Naive thymus-derived CD8-positive, alpha-beta T cell (primary cell): ENCODE measurements around the gene HSPA1A. TPM values are rescaled to one million over a fixed set of nuclear protein-coding genes. Genes with fewer than 3 reads are reported as not detected.
"Not testable (repeated sequence)": the region's sequence is repeated elsewhere in the genome, so short reads cannot be mapped to it uniquely, and the experiment has no call there.

ENCODE experiments used
- ATAC-seq, 2 donors: fragments of 150-1000 bp; cut with Tn5 transposase in 1 of 2; sonication (Bioruptor Pico), chemical (Tn5 transposase) in 1 of 2; 1 replicate in 1 of 2; 2 replicates in 1 of 2; pipeline ENCODE4 v1.10.0; 2021; ENCODE audit warnings: mild to moderate bottlenecking in 2 of 2, moderate library complexity in 2 of 2
- POLR2A ChIA-PET: fragments of 350-600 bp; sonication (Branson Sonifier 250); formaldehyde crosslinking; loops from one replicate; lab custom pipeline; 2021; ENCODE audit warnings: antibody characterized with exemption; lab: Charles Lee
- DNase-seq, 10 donors: peaks; one replicate each; pipeline versions ENCODE4 v3.0.0 to v3.0.0-alpha.2; 2020 to 2022
- H3K27ac Mint-ChIP-seq, 10 donors: one replicate each; pipeline ENCODE4 v1.8.0; 2020 to 2022; ENCODE audit warnings: mild to moderate bottlenecking in 10 of 10, mixed read lengths in 10 of 10, moderate library complexity in 4 of 10, inconsistent platforms in 1 of 10
- H3K27me3 Mint-ChIP-seq, 5 donors: one replicate each; pipeline ENCODE4 v1.8.0; 2021 to 2022; ENCODE audit warnings: mixed read lengths in 5 of 5
- H3K36me3 Mint-ChIP-seq, 3 donors: one replicate each; pipeline ENCODE4 v1.8.0; 2020 to 2022; ENCODE audit warnings: mixed read lengths in 3 of 3, mild to moderate bottlenecking in 2 of 3, inconsistent platforms in 1 of 3
- H3K4me1 Mint-ChIP-seq, 4 donors: one replicate each; pipeline ENCODE4 v1.8.0; 2021 to 2022; ENCODE audit warnings: mixed read lengths in 4 of 4
- H3K4me3 Mint-ChIP-seq, 10 donors: one replicate each; pipeline ENCODE4 v1.8.0; 2020 to 2022; ENCODE audit warnings: mild to moderate bottlenecking in 10 of 10, mixed read lengths in 10 of 10, moderate library complexity in 6 of 10, inconsistent platforms in 1 of 10
- H3K9me3 Mint-ChIP-seq, 9 donors: one replicate each; pipeline ENCODE4 v1.8.0; 2020 to 2022; ENCODE audit warnings: mixed read lengths in 9 of 9, mild to moderate bottlenecking in 3 of 9, inconsistent platforms in 1 of 9, moderate library complexity in 1 of 9
- polyA plus RNA-seq, 3 donors: library from polyadenylated mRNA; unstranded; fragments of 300-500 nt; fragmentation: Illumina TruSeq; gene quantifications; one replicate each; pipeline ENCODE4 v1.2.3, GENCODE V29; 2021
- total RNA-seq, 8 experiments: library from RNA in 2 of 8; stranded (reverse) in 2 of 8; gene quantifications; one replicate each; pipeline ENCODE4 v1.2.3 and lab custom pipeline; 2021 to 2026

The HSPA1A gene
- total and polyA plus RNA-seq, 5 experiments from 2014 or later = 6.9 to 56.9 (median 17.3) TPM

DNA sequence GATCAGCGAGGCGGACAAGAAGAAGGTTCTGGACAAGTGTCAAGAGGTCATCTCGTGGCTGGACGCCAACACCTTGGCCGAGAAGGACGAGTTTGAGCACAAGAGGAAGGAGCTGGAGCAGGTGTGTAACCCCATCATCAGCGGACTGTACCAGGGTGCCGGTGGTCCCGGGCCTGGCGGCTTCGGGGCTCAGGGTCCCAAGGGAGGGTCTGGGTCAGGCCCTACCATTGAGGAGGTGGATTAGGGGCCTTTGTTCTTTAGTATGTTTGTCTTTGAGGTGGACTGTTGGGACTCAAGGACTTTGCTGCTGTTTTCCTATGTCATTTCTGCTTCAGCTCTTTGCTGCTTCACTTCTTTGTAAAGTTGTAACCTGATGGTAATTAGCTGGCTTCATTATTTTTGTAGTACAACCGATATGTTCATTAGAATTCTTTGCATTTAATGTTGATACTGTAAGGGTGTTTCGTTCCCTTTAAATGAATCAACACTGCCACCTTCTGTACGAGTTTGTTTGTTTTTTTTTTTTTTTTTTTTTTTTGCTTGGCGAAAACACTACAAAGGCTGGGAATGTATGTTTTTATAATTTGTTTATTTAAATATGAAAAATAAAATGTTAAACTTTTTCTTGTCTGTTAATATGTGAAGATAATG, 14.4 kb downstream of the HSPA1A start:
- no peaks in the 10 kb centered on the region for H3K27me3 Mint-ChIP-seq
- DNase-seq (peak in 3 of 10 donors; percentile 54 to 63 (median 58)), ATAC-seq (peak; percentile 6 to 17)
- H3K27ac Mint-ChIP-seq = peak overlapping the region; percentile 26 to 91 (median 81)
- H3K4me1 Mint-ChIP-seq = peaks cover 7 to 48% (median 31%) of the 10 kb centered on the region in 4 donors
- peak overlapping the region; percentile 73 to 94 (median 90) for H3K4me3 Mint-ChIP-seq
- H3K36me3 Mint-ChIP-seq = no peaks in the 10 kb centered on the region
- POLR2A ChIA-PET = interaction anchor here (0.7 to 2.4 kb wide), 15 partner anchors 9 to 249 kb away, joined by 3 to 13 read pairs (median 7); partner anchors contain the start of genes ABHD16A, BAG6, DDAH2 and HSPA1A
- no peaks in the 10 kb centered on the region for H3K9me3 Mint-ChIP-seq

DNA sequence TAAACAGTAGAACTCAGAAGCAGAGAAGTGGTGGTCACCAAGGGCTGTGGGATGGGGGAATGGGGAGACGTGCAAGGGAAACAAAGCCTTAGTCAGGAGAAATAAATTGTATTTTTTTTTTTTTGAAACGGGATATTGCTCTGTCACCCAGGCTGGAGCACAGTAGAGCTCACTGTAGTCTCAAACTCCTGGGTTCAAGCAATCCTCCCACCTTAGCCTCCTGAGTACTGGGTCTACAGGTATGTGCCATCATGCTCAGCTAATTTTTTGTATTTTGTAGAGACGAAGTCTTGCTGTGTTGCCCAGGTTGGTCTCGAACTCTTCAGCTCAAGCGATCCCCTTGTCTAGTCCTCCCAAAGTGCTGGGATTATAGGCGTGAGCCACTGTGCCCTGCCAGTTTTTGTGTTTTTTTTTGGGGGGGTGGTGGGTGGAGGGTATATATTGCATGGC, 15.6 kb downstream of the HSPA1A start:
- no peaks in the 10 kb centered on the region for H3K27me3 Mint-ChIP-seq
- peak overlapping the region; percentile 60 to 92 (median 86) for H3K27ac Mint-ChIP-seq
- peaks cover 10 to 47% (median 35%) of the 10 kb centered on the region in 4 donors for H3K4me1 Mint-ChIP-seq
- ATAC-seq = no peak
- peak overlapping the region; percentile 73 to 94 (median 90) for H3K4me3 Mint-ChIP-seq
- H3K36me3 Mint-ChIP-seq = no peaks in the 10 kb centered on the region
- no peak for DNase-seq
- POLR2A ChIA-PET = interaction anchor here (0.7 to 2.4 kb wide), 12 partner anchors 8 to 250 kb away, joined by 3 to 10 read pairs (median 6); partner anchors contain the start of genes ABHD16A, DDAH2, HSPA1A and HSPA1L
- no peaks in the 10 kb centered on the region for H3K9me3 Mint-ChIP-seq

DNA sequence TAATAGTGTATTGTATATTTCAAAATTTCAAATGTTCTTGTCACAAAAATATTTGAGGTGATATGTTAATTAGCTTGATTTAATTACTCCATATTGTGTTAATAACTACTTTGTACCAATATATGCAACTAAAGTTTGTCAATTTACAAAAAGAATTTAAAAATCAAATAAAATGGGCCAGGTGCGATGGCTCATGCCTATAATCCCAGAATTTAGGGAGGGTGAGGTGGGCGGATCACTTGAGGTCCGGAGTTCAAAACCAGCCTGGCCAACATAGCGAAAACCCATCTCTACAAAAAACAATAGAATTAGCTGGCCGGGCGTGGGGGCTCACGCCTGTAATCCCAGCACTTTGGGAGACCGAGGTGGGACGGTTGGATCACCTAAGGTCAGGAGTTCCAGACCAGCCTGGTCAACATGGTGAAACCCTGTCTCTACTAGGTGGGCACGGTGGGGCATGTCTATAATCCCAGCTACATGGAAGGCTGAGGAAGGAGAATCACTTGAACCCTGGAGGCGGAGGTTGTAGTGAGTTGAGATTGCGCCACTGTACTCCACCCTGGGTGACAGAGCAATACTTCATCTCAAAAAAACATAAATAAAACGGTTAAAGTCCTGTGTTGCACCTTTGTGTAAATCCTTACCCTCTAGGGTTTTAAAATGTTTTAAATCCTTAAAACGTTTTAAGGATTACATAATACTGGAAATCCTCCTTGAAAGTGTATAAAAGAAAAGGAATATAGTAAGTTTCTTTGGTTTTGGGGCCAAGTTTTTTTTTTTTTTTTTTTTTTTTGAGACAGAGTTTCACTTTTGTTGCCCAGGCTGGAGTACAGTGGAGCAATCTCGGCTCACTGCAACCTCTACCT, 16.2 kb downstream of the HSPA1A start:
- Mint-ChIP-seq H3K27me3 (no peaks in the 10 kb centered on the region), H3K9me3 (no peaks in the 10 kb centered on the region), H3K27ac (peak overlapping the region in 4 of 10 donors; percentile 60 to 87 (median 81)), H3K36me3 (peaks cover 0 to 6% (median 0%) of the 10 kb centered on the region in 3 donors), H3K4me3 (peak overlapping the region in 9 of 10 donors; percentile 73 to 94 (median 90)), H3K4me1 (peaks cover 10 to 47% (median 40%) of the 10 kb centered on the region in 4 donors)
- DNase-seq = no peak
- POLR2A ChIA-PET = interaction anchor here (0.6 to 2.4 kb wide), 12 partner anchors 9 to 1335 kb away, joined by 3 to 10 read pairs (median 4); partner anchors contain the start of genes ABHD16A, CLIC1, DDAH2 and LY6G5C
- ATAC-seq = no peak

DNA sequence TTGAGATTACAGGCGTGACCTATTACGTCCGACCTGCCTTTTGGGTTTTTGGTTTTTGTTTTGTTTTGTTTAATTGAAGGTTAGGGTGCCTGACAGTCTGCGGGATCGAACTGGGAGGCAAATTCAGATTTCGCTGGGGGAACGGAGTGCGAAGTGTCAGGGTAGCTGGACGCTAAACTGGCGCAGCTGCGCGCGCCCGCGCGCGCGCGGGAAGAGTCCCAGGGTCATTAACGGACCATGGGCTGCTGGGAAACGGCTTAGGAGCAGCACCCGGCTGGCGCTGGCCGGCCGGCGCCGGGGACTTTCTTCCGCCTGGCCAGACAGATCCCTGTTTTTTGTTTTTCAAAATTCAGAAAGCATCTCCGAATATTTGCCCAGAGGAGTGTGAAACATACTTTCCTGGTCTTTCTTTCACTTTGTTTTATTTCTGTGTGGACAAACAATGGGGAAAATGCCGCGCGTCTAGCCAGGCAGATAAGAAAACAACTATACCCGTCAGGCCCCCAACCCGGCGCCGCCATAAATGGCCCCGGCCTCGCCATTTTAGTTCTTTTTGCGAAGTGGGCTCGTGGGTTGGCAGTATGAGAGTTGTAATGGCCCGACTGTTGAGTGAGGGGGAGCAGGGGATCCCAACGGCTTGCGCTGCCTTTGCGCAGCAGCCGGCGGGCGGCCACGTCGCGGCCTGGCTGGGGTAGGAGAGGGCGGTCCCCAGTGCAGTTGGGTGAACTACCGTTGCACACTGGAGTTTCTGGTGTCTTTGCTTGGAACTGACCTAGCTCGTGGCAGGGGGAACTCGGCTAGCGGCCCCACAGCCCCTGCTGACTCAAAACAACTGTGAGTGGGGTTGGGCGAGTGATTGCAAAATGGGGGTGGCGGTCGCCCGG, 19.3 kb downstream of the HSPA1A start:
- Mint-ChIP-seq H3K36me3 (peaks cover 0 to 36% (median 11%) of the 10 kb centered on the region in 3 donors), H3K27ac (peak overlapping the region; percentile 94 to 100 (median 99)), H3K4me3 (peak overlapping the region; percentile 91 to 100 (median 97)), H3K27me3 (no peaks in the 10 kb centered on the region), H3K9me3 (no peaks in the 10 kb centered on the region), H3K4me1 (peaks cover 22 to 66% (median 53%) of the 10 kb centered on the region in 4 donors)
- peak; percentile 76 to 80 for ATAC-seq
- POLR2A ChIA-PET = interaction anchor here (0.5 to 4.2 kb wide), 24 partner anchors 8 to 1622 kb away, joined by 3 to 18 read pairs (median 5); partner anchors contain the start of genes ABHD16A, CSNK2B, EHMT2 and GPANK1
- peak; percentile 64 to 92 (median 79) for DNase-seq

DNA sequence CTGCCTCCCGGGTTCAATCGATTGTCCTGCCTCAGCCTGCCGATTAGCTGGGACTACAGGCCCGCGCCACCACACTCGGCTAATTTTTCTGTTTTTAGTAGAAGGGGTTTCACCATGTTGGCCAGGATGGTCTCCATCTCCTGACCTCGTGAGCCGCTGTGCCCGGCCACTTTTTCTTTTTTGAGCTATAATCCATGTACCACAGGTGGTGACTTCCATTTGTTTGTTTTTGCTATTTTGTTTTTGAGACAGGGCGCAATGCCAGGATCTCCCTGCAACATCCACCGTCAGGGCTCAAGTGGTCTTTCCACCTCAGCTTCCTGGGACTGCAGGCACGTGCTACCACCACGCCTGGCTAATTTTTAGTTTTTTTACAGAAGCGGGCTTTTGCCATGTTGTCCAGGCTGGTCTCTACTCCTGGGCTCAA, 20.7 kb downstream of the HSPA1A start:
- Mint-ChIP-seq H3K27me3 (no peaks in the 10 kb centered on the region), H3K4me3 (peak overlapping the region; percentile 91 to 100 (median 97)), H3K36me3 (peaks cover 0 to 50% (median 15%) of the 10 kb centered on the region in 3 donors), H3K4me1 (peaks cover 17 to 53% (median 43%) of the 10 kb centered on the region in 4 donors), H3K9me3 (no peaks in the 10 kb centered on the region), H3K27ac (peak overlapping the region; percentile 94 to 100 (median 99))
- ATAC-seq (no peak), DNase-seq (no peak)
- POLR2A ChIA-PET = interaction anchor here (0.6 to 4.2 kb wide), 12 partner anchors 27 to 216 kb away, joined by 3 to 18 read pairs (median 5); partner anchors contain the start of genes CSNK2B, DDAH2, EHMT2 and GPANK1

DNA sequence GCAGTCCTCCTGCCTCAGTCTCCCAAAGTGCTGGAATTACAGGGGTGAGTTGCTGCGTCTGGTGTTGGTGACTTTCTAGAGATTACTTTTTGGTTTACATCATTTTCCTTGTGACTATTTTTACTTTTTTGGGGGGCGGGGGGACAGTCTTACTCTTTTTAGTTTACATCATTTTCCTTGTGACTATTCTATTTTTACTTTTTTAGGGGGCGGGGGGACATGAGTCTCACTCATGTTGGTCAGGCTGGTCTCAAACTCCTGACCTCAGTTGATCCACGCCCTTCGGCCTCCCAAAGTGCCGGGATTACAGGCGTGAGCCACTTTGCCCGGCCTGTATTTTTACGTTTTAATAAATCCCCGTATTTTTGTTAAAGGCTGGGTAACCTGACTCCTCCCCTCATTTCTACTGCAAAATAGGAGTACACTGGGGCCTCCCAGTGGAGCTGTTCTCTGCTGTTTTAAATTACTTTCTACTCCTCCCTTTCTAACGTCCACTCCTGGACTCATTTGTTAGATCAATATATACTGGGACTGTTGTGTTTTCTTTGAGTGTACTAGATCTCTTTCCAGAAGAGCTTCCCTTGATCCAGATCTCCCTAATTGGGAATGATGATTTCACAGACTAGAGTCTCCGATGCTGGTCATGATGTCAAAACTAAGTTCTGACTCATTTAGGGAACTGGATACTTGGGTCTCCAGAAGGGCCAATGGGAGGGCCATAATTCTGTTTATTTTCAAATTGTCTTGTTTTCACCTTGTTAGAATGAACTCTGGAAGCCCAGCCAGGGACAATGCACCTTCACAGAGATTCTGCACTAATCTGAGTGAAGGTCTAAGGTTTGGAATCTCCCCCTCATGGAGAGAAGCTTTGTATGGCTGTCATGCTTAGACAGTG, 21.4 kb downstream of the HSPA1A start:
- peak overlapping the region; percentile 91 to 100 (median 97) for H3K4me3 Mint-ChIP-seq
- no peak for DNase-seq
- no peaks in the 10 kb centered on the region for H3K9me3 Mint-ChIP-seq
- ATAC-seq = peak in 1 of 2 donors; percentile 21
- H3K4me1 Mint-ChIP-seq = peaks cover 17 to 51% (median 43%) of the 10 kb centered on the region in 4 donors
- POLR2A ChIA-PET = interaction anchor here (0.6 to 4.2 kb wide), 8 partner anchors 26 to 194 kb away, joined by 4 to 14 read pairs (median 5); partner anchors contain the start of genes CSNK2B, DDAH2, EHMT2 and GPANK1
- peak overlapping the region; percentile 94 to 100 (median 99) for H3K27ac Mint-ChIP-seq
- H3K36me3 Mint-ChIP-seq = peaks cover 0 to 57% (median 15%) of the 10 kb centered on the region in 3 donors
- H3K27me3 Mint-ChIP-seq = no peaks in the 10 kb centered on the region

DNA sequence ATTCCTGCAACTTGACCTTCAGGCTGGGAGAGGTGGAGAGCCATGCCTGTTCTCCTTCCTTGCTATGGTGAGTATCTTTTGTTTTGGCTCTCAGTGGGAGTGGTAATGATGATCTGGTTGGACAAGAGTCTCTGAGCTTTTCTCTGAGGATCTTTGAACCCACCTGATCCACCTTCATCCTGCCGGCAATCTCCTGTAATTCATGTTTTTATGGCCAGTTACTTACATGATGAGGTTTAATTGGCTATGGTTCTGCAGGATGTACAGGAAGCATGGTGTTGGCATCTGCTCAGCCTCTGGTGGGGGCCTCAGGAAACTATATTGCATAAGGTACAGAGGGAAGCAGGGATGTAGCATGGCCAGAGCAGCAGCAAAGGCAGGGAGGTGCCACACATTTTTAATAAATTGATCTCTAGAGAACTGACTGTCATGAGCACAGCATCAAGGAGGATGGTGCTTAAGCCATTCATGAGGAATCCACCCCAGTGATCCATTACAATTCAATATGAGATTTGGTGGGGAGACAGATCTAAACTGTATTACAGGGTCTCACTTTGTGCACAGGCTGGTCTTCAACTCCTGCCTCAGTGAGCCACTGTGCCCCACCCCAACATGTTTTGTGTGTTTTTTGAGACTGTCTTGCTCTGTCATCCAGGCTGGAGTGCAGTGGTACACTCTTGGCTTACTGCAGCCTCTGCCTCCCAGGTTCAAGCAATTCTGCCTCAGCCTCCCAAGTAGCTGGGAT, 22.2 kb downstream of the HSPA1A start:
- Mint-ChIP-seq H3K9me3 (no peaks in the 10 kb centered on the region), H3K27ac (peak overlapping the region; percentile 92 to 100 (median 99)), H3K4me1 (peaks cover 17 to 51% (median 43%) of the 10 kb centered on the region in 4 donors), H3K27me3 (no peaks in the 10 kb centered on the region), H3K4me3 (peak overlapping the region; percentile 91 to 100 (median 97)), H3K36me3 (peaks cover 0 to 57% (median 15%) of the 10 kb centered on the region in 3 donors)
- ATAC-seq (no peak), DNase-seq (no peak)
- POLR2A ChIA-PET = interaction anchor here (0.6 to 4.2 kb wide), 6 partner anchors 25 to 176 kb away, joined by 3 to 14 read pairs (median 5); partner anchors contain the start of genes C6orf47, CSNK2B, EHMT2 and GPANK1

DNA sequence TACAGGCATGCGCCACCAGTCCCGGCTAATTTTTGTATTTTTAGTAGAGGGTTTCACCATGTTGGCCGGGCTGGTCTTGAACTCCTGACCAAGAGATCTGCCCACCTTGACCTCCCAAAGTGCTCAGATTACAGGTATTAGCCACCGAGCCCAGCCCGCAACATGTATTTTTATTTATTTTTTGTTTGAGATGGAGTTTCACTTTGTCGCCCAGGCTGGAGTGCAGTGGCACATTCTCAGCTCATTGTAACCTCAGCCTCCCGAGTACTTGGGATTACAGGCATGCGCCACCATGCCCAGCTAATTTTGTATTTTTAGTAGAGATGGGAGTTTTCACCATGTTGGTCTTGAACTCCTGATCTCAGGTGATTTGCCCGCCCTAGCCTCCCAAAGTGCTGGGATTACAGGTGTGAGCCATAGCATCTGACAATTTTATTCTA, 22.8 kb downstream of the HSPA1A start:
- H3K9me3 Mint-ChIP-seq, ATAC-seq, DNase-seq, H3K27me3 Mint-ChIP-seq: not testable (repeated sequence)
- Mint-ChIP-seq H3K4me3 (peak overlapping the region in 9 of 10 donors; percentile 2 to 100 (median 95)), H3K4me1 (peaks cover 17 to 48% (median 42%) of the 10 kb centered on the region in 4 donors), H3K36me3 (peaks cover 0 to 59% (median 15%) of the 10 kb centered on the region in 3 donors), H3K27ac (peak overlapping the region in 7 of 10 donors; percentile 43 to 99 (median 99))
- POLR2A ChIA-PET = interaction anchor here (0.6 to 2.0 kb wide), 4 partner anchors 8 to 177 kb away, joined by 3 to 7 read pairs (median 5); partner anchors contain the start of genes C6orf47, LY6G5C and NEU1

DNA sequence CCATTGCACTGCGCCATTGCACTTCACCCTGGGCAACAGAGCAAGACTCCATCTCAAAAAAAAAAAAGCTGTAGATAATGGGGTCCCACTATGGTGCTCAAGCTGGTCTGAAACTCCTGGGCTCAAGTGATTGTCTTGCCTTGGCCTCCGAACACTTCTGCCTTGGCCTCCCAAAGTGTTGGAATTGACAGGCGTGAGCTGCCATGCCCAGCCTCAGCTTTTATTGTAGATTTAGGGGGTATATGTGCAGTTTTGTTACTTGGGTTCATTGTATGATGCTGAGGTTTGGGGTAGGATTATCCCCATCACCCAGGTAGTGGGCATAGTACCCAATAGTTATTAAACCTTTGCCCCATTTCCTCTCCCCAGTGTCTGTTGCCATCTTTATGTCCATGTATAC, 23.6 kb downstream of the HSPA1A start:
- H3K9me3 Mint-ChIP-seq = no peaks in the 10 kb centered on the region
- peaks cover 17 to 46% (median 41%) of the 10 kb centered on the region in 4 donors for H3K4me1 Mint-ChIP-seq
- ATAC-seq (no peak), DNase-seq (no peak)
- POLR2A ChIA-PET = interaction anchor here (0.6 to 2.0 kb wide), 5 partner anchors 9 to 298 kb away, joined by 3 to 7 read pairs (median 6); partner anchors contain the start of genes C6orf47 and NEU1
- H3K27me3 Mint-ChIP-seq = no peaks in the 10 kb centered on the region
- peak overlapping the region in 7 of 10 donors; percentile 1 to 58 (median 20) for H3K4me3 Mint-ChIP-seq
- H3K27ac Mint-ChIP-seq = peak overlapping the region in 9 of 10 donors; percentile 9 to 99 (median 48)
- H3K36me3 Mint-ChIP-seq = peaks cover 0 to 61% (median 15%) of the 10 kb centered on the region in 3 donors
